ENCODE data around the gene IPPK.

The IPPK gene

DNA sequence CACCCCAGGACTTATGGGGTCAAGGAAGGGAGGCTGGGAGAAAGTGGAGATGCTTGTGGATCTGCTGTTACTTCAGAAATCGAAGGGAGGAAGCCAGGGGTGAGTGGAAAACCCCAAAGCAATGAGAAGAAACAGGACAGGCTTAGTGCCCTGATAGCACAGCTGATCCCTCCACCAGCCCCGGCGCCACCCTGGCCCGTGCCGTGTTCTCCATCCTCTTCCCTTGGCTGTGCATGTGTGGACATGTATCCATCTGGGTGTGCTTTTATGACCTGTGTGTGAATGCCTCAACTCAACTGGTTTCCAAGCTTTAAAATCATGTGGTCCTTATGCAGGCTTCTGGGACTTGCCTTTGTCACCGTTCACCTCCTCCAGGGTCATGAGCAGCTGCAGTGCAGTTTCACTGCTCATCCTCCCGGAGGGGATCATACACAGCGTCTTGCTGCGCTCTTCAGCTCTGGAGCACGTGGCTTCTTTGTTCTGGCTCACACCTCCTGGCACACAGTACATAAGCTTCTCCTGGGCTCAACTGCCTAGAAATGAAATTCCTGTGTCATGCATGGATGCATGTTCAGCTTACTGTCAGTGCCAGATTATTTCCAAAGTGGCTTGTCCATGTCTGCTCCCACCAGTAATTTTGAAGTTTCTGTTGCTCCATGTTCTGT, 58.2 kb downstream of the IPPK start:
- no peak for DNase-seq (ENCODE audit: insufficient read length, low spot score)
- TF ChIP-seq CTCF (IDR thresholded peaks at IDR 0.05; ENCODE audit: insufficient read depth, missing control alignments): no peak

DNA sequence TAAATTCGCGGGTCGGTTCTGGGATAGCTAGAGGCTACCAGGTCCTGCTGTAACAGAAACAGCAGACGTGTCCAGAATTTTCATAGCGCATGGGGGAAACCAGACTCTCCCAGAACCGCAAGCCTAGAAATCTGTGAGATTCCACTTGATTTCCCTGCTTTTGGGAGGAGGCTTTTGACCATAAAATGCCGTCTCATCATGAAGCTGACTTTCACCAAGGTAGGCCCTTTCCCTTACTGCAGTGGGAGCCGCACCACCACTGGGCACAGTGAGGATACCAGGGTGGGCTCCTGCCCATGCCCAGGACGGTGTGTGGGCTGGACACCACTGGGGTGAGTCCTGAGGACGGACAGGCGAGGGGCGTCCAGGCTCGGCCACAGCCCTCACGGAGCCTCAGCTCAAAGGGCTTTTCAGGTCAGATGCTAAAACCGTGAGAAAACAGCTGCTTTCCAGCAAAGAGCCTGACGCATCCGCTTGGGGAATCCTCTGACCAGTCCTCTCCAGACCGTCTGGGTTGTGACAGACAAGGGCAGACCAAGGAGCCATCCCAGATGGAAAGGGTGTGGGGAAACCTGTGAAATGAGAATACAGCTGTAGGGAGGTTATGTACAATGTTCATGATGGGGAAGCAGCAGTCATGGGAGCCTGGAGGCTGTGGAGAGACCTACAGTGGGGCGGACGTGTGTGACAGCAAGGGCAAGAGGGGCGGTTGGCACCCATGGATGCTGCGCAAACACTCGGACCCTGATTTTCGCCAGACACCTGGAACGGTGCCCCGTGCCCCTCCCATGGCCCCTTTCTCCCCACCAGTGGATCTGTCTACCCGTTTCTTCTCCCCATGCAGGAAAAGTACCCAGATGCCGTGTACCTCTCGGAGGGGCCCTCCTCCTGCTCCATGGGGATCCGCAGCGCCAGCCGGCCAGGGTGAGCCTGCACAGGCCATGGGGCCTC, 59.2 kb downstream of the IPPK start:
- no peak for DNase-seq (ENCODE audit: insufficient read length, low spot score)
- no peak for TF ChIP-seq CTCF (IDR thresholded peaks at IDR 0.05; ENCODE audit: insufficient read depth, missing control alignments)
- FAIRE-seq: no peak

More for the DNA sequence above, 58.2 kb downstream of the IPPK start:
- no peak for FAIRE-seq

- FAIRE-seq (no peak), DNase-seq (ENCODE audit: insufficient read length, low spot score) (no peak)
- no peak for TF ChIP-seq CTCF (IDR thresholded peaks at IDR 0.05; ENCODE audit: insufficient read depth, missing control alignments)
Observed at GRCh38 chr9:92608909-92609445, 61.0 kb downstream of the IPPK start.

DNA sequence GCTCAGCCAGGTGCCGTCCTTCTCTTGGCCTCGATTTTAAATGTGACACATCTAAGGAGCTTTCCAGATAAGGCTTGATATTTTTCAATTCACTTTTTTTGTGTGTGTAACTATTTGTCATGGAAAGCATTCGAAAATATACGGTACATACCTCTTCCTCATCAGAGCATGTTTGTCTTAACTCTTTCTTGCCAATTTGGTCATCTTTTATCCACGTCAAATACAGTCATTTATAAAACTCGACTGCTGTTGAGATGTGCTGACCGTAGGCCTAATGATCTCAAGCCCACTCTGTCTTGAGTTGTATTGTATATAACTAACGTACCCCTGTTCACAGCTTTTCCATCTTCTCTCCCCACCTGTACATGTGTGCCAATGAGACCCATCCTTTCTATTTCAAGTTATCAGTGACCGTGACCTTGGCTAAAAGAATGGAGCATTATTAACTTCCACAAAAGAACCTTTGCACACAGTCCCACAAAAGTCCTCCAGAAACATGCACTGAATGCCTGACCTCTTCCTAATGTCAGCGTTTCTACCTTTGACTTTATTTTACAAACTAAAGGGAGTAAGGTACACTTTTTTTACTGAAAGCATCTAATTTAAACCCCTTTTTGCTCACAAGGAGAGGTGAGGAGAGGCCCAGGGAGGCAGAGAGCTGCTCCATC, 61.6 kb downstream of the IPPK start:
- no peak for TF ChIP-seq CTCF (IDR thresholded peaks at IDR 0.05; ENCODE audit: insufficient read depth, missing control alignments)
- no peak for DNase-seq (ENCODE audit: insufficient read length, low spot score)
- FAIRE-seq: no peak

DNA sequence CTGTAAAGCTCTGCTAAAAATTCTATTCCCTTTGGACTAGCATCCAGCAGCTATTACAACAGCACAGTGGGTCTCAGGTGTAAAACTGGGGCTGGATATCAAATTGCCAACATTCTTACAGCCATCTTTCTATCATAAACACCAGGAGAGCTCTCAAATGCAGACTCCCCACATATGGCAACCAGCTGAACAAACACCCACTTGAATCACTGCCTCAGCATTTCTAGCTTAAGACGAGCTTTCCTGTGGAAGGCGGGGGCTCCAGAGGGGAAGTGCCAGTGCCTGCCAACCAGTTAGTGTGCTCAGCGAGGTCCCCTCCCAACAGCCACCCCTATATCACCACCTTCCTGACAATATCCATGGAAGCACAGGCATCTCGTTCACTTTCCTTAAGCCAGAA, 62.2 kb downstream of the IPPK start:
- FAIRE-seq (no peak), DNase-seq (ENCODE audit: insufficient read length, low spot score) (no peak)
- no peak for TF ChIP-seq CTCF (IDR thresholded peaks at IDR 0.05; ENCODE audit: insufficient read depth, missing control alignments)

DNA sequence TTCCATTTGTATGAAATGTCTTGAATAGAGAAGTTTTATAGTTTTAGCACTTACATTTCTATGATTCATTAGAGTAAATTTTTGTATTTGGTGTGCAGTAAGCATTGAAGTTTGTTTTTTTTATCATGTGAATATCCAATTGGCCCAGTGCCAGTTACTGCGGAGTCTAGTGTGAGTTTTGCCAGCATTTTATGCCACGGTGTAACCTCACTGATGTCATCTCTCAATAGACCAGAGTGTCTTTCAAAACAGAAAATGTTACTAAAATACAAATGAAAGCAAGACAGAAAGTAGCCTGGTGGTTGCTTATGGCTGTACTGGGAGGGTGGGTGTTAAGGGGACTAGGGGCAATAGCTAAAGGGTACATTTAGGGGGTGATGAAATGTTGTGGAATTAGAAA, 62.8 kb downstream of the IPPK start:
- TF ChIP-seq CTCF (IDR thresholded peaks at IDR 0.05; ENCODE audit: insufficient read depth, missing control alignments): no peak
- DNase-seq (ENCODE audit: insufficient read length, low spot score) (no peak), FAIRE-seq (no peak)
